Astrocyte (in vitro differentiated cells and primary cell): ENCODE results near the gene RIN1. TPM values are rescaled to one million over a fixed set of nuclear protein-coding genes. Genes with fewer than 3 reads are reported as not detected.

Experiments used
- DNase-seq: peaks from one replicate; pipeline ENCODE4 v3.0.0-alpha.2; 2010; ENCODE audit warnings: low read depth
- FAIRE-seq: peaks from 2 replicates; lab custom pipeline; 2011; peaks lifted over from hg19 to GRCh38; lab: Jason Lieb, UNC
- H2AFZ ChIP-seq: 2 replicates; pipeline ENCODE4 v1.6.0; 2012; ENCODE audit warnings: low read depth, low read length, inconsistent platforms
- H3K27ac ChIP-seq: 2 replicates; pipeline ENCODE4 v1.5.1; 2011; ENCODE audit warnings: low read depth, low read length, inconsistent platforms
- H3K27me3 ChIP-seq: 2 replicates; pipeline ENCODE4 v1.6.0; 2011; ENCODE audit warnings: low read length, inconsistent platforms; ENCODE audit not compliant: insufficient read depth
- H3K36me3 ChIP-seq: 2 replicates; pipeline ENCODE4 v1.5.1; 2011; ENCODE audit warnings: low read length, inconsistent platforms; ENCODE audit not compliant: insufficient read depth
- H3K4me1 ChIP-seq: 2 replicates; pipeline ENCODE4 v1.5.1; 2011; ENCODE audit warnings: low read length, inconsistent platforms; ENCODE audit not compliant: insufficient read depth
- H3K4me2 ChIP-seq: 2 replicates; pipeline ENCODE4 v1.6.0; 2012; ENCODE audit warnings: low read length, inconsistent platforms
- H3K4me3 ChIP-seq: 2 replicates; pipeline ENCODE4 v1.5.1; 2011; ENCODE audit warnings: low read depth, mild to moderate bottlenecking, low read length, inconsistent platforms; ENCODE audit not compliant: insufficient read depth
- H3K79me2 ChIP-seq: 2 replicates; pipeline ENCODE4 v1.6.0; 2012; ENCODE audit warnings: mild to moderate bottlenecking, low read length, inconsistent platforms; ENCODE audit not compliant: insufficient read depth
- H3K9ac ChIP-seq: 2 replicates; pipeline ENCODE4 v1.6.0; 2012; ENCODE audit warnings: mild to moderate bottlenecking, low read length, inconsistent platforms
- H3K9me3 ChIP-seq: 2 replicates; pipeline ENCODE4 v1.5.1; 2012; ENCODE audit warnings: low read depth, mild to moderate bottlenecking, low read length, inconsistent platforms; ENCODE audit not compliant: insufficient read depth
- H4K20me1 ChIP-seq: 2 replicates; pipeline ENCODE4 v1.6.0; 2012; ENCODE audit warnings: low read length, inconsistent platforms; ENCODE audit not compliant: insufficient read depth
- H3K27ac Mint-ChIP-seq: one replicate; pipeline ENCODE4 v1.8.0; 2021; ENCODE audit warnings: mild to moderate bottlenecking, mixed read lengths; ENCODE audit not compliant: unreplicated experiment
- H3K27me3 Mint-ChIP-seq: one replicate; pipeline ENCODE4 v1.8.0; 2021; ENCODE audit warnings: low read depth, mixed read lengths; ENCODE audit not compliant: unreplicated experiment
- H3K36me3 Mint-ChIP-seq: one replicate; pipeline ENCODE4 v1.8.0; 2021; ENCODE audit warnings: low read depth, mixed read lengths; ENCODE audit not compliant: unreplicated experiment
- H3K4me1 Mint-ChIP-seq: one replicate; pipeline ENCODE4 v1.8.0; 2021; ENCODE audit warnings: low read depth, mixed read lengths; ENCODE audit not compliant: unreplicated experiment
- H3K4me3 Mint-ChIP-seq: one replicate; pipeline ENCODE4 v1.8.0; 2021; ENCODE audit warnings: mild to moderate bottlenecking, moderate library complexity, mixed read lengths; ENCODE audit not compliant: unreplicated experiment
- H3K9me3 Mint-ChIP-seq: one replicate; pipeline ENCODE4 v1.8.0; 2021; ENCODE audit warnings: mild to moderate bottlenecking, mixed read lengths; ENCODE audit not compliant: unreplicated experiment
- EZH2 ChIP-seq: IDR thresholded peaks from 2 replicates; pipeline ENCODE4 v1.6.1; 2012; ENCODE audit warnings: mild to moderate bottlenecking, low read length, inconsistent platforms; ENCODE audit not compliant: insufficient read depth
- total RNA-seq: library from RNA; stranded (reverse); gene quantifications from 2 replicates; pipeline ENCODE4 v1.2.1, GENCODE V29; 2021
- TF ChIP-seq, protein P1 (sequence below): IDR thresholded peaks from 2 replicates; pipeline ENCODE4 v1.5.1; 2011; ENCODE audit warnings: low read depth, mild to moderate bottlenecking, inconsistent platforms, low read length, moderate library complexity; ENCODE audit not compliant: insufficient read depth

RIN1 gene
- total RNA-seq, 1 donor from 2014 or later = 12.0 TPM

DNA sequence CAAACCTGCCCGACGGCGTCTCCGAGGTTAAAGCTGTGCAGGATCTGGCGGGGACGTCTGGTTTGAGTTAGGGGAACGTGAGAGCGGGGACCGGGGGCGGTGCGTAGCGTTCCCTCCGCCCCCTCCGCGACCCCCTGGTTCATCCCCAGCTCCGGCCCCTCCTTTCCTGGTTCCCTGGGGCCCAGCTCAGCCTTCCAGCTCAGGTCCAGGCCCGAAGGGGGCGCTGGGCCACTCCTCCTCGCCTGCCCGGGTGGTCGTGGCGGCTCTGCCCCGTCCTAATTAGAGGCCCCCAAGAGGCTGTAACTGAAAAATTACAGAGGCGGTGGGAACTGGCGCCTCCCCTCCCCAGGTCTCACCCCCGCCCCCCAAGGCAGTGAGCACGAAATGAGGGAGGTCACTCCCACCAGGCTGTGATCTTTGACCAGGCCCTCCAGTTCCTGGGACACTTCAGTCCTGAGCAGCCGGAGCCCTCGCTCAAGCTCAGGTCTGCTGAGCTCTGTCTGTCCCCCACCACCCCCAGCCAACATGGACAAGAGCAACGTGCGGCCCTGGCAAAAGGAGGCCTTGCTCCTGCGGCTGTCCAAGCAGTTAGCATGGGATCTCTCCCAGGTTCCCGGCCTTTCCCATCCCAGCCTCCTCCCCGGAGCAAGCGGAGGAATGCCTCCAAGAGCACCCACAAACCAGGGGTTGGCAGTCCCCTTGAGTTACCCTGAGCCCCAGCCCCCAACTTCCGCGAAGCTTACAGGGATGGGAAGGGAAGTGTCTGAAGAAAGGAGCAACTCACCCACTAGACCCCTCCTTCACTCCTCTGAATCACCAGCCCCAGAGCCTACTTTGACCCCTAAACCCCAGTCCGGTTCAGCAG is 22.7 kb downstream of the RIN1 start:
- no peak for DNase-seq
- Mint-ChIP-seq H3K4me3 (peak overlapping the region; percentile 74), H3K4me1 (peaks cover 27% of the 10 kb centered on the region), H3K27me3 (peaks cover 4% of the 10 kb centered on the region), H3K36me3 (peaks cover under 1% of the 10 kb centered on the region), H3K9me3 (peaks cover 1% of the 10 kb centered on the region), H3K27ac (peak overlapping the region; percentile 86)
- Histone ChIP-seq H3K4me1 (peaks cover 50% of the 10 kb centered on the region), H3K9ac (peak overlapping the region; percentile 80), H3K79me2 (peaks cover 32% of the 10 kb centered on the region), H3K4me2 (peak overlapping the region; percentile 81), H3K4me3 (peak overlapping the region; percentile 48), H3K9me3 (no peaks in the 10 kb centered on the region), H3K36me3 (no peaks in the 10 kb centered on the region), H3K27me3 (no peaks in the 10 kb centered on the region), H3K27ac (peak overlapping the region; percentile 90), H4K20me1 (peaks cover 15% of the 10 kb centered on the region), H2AFZ (peak overlapping the region; percentile 75)
- no peak for TF ChIP-seq EZH2
- TF ChIP-seq, protein P1, sequence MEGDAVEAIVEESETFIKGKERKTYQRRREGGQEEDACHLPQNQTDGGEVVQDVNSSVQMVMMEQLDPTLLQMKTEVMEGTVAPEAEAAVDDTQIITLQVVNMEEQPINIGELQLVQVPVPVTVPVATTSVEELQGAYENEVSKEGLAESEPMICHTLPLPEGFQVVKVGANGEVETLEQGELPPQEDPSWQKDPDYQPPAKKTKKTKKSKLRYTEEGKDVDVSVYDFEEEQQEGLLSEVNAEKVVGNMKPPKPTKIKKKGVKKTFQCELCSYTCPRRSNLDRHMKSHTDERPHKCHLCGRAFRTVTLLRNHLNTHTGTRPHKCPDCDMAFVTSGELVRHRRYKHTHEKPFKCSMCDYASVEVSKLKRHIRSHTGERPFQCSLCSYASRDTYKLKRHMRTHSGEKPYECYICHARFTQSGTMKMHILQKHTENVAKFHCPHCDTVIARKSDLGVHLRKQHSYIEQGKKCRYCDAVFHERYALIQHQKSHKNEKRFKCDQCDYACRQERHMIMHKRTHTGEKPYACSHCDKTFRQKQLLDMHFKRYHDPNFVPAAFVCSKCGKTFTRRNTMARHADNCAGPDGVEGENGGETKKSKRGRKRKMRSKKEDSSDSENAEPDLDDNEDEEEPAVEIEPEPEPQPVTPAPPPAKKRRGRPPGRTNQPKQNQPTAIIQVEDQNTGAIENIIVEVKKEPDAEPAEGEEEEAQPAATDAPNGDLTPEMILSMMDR = no peak
- no peak for FAIRE-seq

GRCh38 chr11:66312549-66313320 is 23.5 kb downstream of the RIN1 start:
- FAIRE-seq = peak; percentile 20
- Mint-ChIP-seq H3K27me3 (peaks cover 6% of the 10 kb centered on the region), H3K4me1 (peaks cover 21% of the 10 kb centered on the region), H3K9me3 (no peaks in the 10 kb centered on the region), H3K27ac (peak overlapping the region; percentile 95), H3K36me3 (no peaks in the 10 kb centered on the region), H3K4me3 (peak overlapping the region; percentile 91)
- Histone ChIP-seq H3K36me3 (no peaks in the 10 kb centered on the region), H2AFZ (peak overlapping the region; percentile 93), H3K4me1 (peaks cover 42% of the 10 kb centered on the region), H3K27me3 (no peaks in the 10 kb centered on the region), H4K20me1 (peaks cover 15% of the 10 kb centered on the region), H3K4me3 (peak overlapping the region; percentile 65), H3K9ac (peak overlapping the region; percentile 80), H3K79me2 (peaks cover 32% of the 10 kb centered on the region), H3K27ac (peak overlapping the region; percentile 90), H3K4me2 (peak overlapping the region; percentile 92), H3K9me3 (no peaks in the 10 kb centered on the region)
- DNase-seq = peak; percentile 94
- TF ChIP-seq EZH2 = no peak
- TF ChIP-seq, protein P1 = no peak
